ENCODE data around the gene MKLN1. TPM values are rescaled to one million over a fixed set of nuclear protein-coding genes. Genes with fewer than 3 reads are reported as not detected.
"Not testable (repeated sequence)": the region's sequence is repeated elsewhere in the genome, so short reads cannot be mapped to it uniquely, and the experiment has no call there.

Gene MKLN1
- total RNA-seq, 1 experiment from 2014 or later, result 32.0 TPM

GRCh38 chr7:131462715-131463114 lies 135.0 kb downstream of the MKLN1 start:
- not testable (repeated sequence) for DNase-seq (ENCODE audit: low read depth)

GRCh38 chr7:131466735-131467365 lies 139.2 kb downstream of the MKLN1 start:
- no peak for DNase-seq (ENCODE audit: low read depth)

GRCh38 chr7:131467788-131468187 lies 140.1 kb downstream of the MKLN1 start:
- DNase-seq (ENCODE audit: low read depth), result no peak

DNA sequence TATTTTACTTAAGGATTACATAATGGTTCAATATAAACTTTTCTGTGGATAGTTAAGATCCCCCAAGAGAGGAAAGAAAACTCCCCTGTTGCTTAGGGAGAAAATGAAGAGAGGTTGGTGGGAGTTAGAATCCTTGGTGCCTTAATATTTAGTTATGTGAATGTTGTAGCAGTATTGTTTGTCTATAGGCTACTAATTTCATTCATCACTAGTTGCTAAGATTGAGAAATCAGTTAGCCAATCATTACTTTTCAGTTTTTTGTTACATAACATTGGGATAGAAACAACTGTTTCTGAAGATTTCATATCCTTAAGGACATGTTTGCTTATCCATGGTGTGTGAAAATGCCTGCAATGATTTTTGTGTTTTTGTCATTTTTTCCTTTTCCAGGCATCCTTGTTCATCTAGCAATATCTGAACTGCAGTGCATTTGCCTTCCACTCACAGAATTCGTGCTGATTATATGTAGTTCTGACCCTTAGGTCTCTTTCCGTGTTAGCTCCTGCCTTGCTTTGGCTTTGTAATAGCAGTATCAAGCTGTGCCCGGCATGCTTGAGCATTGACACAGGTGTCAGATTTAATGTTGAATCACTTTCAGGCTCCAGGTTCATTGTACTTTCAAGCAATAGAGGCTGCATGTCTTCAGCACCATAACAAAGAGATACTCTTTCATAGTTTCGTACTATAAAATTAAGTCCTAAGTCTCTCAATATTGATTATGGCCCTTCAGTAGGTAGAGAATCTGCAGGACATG lies 143.8 kb downstream of the MKLN1 start:
- DNase-seq (ENCODE audit: low read depth), result no peak

DNA sequence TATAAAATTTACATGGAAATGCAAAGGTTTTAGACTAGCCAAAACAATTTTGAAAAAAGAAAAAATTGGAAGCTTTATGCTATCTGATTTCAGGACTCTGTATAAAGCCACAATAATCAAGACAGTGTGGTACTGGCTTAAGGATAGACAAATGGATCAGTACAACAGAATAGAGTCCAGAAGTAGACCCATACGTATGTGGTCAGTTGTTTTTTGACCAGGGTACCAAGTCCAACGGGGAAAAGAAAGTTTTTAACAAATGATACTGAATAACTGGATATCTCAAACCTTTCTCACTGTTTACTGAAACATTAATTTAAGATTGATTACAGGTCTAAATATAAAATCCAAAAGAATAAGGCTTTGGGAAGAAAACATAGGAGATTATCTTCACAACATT lies 149.1 kb downstream of the MKLN1 start:
- no peak for DNase-seq (ENCODE audit: low read depth)

DNA sequence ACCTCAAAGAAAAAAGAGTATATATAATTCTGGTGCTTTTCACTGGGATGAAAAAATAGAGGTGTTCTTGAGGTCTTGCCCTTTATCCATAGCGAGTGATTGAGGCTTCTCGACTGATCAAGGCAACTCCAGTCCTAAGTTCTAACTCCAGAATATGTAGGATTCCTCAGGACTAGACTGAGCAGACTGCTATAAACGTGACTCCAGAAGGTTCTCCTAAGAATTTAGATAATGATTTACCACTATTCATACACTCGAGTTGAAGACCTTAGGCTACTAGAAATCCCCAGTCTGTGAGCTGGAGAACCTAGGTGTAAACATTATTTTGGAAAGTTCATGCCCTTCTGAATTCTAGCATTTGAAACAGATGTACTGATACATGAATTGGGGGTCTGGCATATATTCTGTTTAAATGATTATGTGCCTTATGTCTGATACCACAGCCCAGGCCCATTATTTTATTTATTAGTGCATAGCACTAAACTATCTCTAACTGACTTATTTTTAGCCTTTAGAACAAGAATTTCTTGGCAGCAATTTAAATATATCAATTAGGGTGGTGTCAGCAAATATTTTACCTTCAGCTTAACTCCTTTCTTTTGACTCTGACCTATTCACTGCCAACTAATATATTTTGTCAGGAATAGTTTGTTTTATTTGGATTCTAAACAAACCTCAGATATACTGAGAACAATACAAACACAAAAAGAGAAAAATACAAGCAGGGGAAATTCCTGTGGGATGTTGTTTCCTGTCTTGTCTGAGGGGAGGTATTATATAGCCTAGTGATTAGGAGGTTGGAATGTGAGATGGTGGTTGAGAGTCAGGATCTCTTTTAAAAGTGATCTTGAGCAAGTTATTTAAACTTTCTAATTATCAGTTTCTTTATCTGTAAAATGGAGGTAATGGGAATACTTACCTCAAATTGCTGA lies 153.0 kb downstream of the MKLN1 start:
- peak; percentile 75 for DNase-seq (ENCODE audit: low read depth)

- DNase-seq (ENCODE audit: low read depth), result no peak
Measured at GRCh38 chr7:131482800-131483199, 155.1 kb downstream of the MKLN1 start.

GRCh38 chr7:131483586-131483985 lies 155.9 kb downstream of the MKLN1 start:
- no peak for DNase-seq (ENCODE audit: low read depth)

DNA sequence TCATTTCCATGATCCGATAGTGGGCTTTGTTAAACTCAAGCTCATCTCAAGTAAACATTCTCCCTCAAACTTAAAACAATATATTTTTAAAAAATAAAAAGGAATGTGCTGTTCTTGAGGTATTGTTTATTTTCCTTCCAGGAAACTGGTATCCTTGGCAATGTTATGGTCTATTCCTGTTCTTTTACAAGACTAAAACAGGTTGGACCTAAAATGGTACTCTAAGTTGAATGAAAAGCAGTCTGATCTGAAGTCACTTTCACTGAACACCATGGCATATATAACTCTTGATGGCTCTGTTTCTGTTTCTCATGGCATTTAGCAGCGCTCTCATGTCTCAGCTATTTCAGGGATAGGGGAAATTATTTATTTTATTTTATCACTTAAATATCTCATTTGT lies 158.7 kb downstream of the MKLN1 start:
- DNase-seq (ENCODE audit: low read depth), result no peak

- no peak for DNase-seq (ENCODE audit: low read depth)
Measured at GRCh38 chr7:131487217-131487616, 159.5 kb downstream of the MKLN1 start.

- no peak for DNase-seq (ENCODE audit: low read depth)
Measured at GRCh38 chr7:131488361-131488760, 160.7 kb downstream of the MKLN1 start.

GRCh38 chr7:131489196-131489595 lies 161.5 kb downstream of the MKLN1 start:
- DNase-seq (ENCODE audit: low read depth), result no peak

DNA sequence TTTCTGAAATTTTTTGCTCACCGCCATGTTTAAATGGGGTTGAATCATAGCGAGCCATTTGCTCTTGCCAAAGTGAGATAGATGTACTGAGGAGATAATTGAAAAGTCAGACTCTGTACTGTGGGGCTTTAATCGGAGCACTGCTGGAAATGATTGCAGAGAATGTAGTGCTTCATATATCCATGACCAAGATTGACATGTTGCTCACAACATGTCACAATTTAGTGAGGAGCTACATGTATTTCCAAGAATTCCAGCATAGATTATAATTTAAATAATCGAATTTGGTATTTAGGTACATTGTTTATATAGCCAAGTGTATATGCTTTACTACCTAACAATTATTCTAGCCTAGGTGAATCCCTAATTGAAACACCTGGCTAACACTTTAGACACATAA lies 162.2 kb downstream of the MKLN1 start:
- DNase-seq (ENCODE audit: low read depth), result no peak

DNA sequence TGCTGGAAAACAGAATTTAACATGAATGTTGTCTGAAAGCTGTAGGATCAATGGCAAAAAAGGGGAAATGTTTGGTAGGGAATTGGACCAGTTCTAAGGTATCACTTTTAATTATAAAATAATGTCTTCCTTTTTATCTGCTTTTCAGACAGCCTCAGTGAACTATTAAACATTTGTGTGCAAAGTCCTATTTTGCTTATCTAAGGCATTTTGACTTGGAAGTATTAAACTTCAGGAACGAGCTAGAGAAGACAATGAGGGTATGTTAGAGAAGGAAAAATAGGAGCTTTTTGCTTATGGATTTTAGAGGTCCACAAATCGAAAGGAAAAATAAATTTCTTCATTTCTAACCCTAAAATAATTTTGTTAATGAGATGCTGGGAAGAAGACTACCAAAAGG lies 165.4 kb downstream of the MKLN1 start:
- no peak for DNase-seq (ENCODE audit: low read depth)

- DNase-seq (ENCODE audit: low read depth), result no peak
Measured at GRCh38 chr7:131493581-131493980, 165.9 kb downstream of the MKLN1 start.

DNA sequence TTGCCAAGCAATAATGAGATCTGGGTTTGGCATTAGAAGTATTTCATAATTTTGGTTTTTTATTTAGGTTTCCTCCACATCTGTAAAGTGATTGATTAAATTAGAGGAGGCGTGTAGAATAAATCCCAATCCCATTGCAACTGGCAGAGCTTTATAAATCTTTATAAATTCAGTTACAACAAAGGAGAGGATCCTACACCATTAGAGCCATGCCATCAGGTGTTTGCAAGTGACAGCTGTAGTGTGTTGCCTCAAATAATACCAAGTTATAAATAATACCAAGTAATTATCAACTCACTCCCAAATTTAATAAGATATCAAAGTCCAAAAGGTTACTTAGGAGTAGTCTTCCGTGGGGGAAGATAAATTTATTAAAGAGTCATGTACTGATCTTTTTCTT lies 166.5 kb downstream of the MKLN1 start:
- no peak for DNase-seq (ENCODE audit: low read depth)

- no peak for DNase-seq (ENCODE audit: low read depth)
Measured at GRCh38 chr7:131495669-131496498, 168.2 kb downstream of the MKLN1 start.

- DNase-seq (ENCODE audit: low read depth), result no peak
Measured at GRCh38 chr7:131497454-131497853, 169.8 kb downstream of the MKLN1 start.

DNA sequence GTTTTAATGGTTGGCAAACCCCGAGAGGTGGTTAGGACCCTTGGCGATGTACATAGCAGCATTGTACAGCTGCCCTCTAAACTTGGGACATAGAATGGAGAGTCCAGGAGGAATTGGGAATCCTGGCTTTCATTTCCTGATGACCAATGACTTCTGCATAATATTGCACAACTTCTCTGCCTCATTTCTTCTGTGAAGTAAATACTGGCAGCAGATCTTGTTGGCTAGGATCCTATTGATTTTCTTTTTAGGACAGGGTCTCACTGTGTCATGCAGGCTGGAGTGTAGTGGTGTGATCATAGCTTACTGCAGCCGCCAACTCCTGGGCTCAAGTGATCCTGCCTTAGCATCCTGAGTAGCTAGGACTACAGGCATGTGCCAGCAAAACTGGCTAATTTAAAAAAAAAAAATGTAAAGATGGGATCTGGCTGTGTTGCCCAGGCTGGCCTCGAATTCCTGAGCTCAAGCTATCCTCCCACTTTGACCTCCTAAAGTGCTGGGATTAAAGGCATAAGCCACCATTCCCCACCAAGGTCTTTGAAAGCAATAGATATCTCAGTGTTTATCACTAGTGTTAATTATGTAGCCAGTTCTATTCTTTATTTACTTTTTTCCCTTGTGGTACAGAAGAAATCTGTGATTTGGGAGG lies 170.7 kb downstream of the MKLN1 start:
- no peak for DNase-seq (ENCODE audit: low read depth)

DNA sequence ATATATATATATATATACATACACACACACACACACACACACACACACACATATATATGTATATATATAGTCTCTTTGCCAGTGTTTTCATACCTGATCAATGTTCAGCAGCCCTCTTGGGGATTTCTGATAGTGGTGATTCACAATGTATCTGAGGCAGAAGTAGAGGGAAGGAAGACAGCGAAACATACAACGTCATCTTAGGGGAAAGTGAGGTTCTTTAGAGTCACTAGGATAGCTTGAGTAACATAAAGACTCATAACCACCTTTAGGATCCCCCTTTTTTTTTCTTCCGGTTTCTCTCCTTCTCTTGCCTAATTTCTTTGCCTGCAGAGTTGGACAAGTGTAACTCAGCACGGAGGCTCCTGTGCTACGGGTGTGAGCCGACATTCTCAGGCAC lies 172.1 kb downstream of the MKLN1 start:
- no peak for DNase-seq (ENCODE audit: low read depth)

GRCh38 chr7:131500357-131500756 lies 172.7 kb downstream of the MKLN1 start:
- DNase-seq (ENCODE audit: low read depth), result no peak

Data from M059J (cell line).